HG02623 (cell line): ENCODE results near the gene RAB33B.
A peak's percentile ranks its signal among the peaks of the same experiment; 100 is the strongest.
"Not testable (repeated sequence)": the region's sequence is repeated elsewhere in the genome, so short reads cannot be mapped to it uniquely, and the experiment has no call there.

Experiments
- ATAC-seq: cut with Tn5 transposase; IDR thresholded peaks from one replicate; pipeline ENCODE4 v1.9.1; 2021; ENCODE audit warnings: moderate library complexity; ENCODE audit not compliant: unreplicated experiment

The RAB33B gene

DNA sequence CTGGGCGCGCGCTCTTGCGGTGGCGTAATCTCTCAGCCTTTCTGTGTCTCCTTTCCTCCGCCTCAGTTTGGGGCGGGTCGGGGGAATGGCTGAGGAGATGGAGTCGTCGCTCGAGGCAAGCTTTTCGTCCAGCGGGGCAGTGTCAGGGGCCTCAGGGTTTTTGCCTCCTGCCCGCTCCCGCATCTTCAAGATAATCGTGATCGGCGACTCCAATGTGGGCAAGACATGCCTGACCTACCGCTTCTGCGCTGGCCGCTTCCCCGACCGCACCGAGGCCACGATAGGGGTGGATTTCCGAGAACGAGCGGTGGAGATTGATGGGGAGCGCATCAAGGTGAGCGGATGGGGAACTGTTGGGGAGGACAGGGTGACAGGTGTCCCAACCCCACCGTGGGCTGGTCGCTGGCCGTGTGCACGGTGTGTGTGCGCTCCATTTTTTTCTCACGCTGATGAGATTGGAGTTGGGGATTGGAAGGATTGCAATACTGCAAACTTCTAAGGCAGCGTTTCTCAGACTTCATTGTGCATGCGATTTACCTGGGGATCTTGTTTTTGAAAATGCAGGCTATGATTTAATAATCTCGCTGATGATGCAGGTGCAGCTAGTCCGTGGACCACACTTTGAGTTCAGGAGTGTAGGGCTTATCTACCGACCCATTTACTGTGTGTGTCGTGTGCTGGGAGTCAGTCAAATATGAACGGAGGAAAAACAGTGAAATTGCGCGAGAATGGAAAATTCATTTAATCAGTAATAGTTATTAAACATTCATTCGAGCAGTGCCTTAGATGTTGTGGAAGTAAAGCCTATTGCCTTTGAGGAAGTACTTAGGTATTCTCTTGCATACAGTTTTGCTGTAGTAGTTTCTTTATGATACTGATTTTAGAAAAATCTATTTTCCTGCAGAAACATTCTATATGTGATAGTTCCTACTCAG is at the start of gene RAB33B:
Gene RAB33B (plus strand): TSS at position 11 of the 935 bp plus-strand sequence. CDS start 75 bp downstream, at position 86.
- peak; percentile 0 for ATAC-seq

DNA sequence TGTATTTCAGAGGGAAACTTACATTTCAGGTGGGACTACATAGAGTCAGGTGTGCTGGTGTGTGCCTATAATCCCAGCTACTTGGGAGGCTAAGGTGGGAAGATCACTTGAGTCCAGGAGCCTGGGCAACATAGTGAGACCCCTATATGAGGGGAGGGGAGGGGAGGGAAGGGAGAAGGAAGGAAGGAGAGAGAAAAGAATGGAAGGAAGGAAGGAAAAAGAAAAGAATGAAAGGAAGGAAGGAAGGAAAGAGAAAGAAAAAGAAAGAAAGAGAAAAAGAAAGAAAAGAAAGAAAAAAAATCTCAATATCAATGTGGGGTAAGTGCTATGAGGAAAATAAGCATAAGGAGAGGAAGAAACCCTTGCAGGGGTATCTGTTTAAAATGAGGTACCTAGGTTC is 43.6 kb upstream of the RAB33B start:
- ATAC-seq: no peak

DNA sequence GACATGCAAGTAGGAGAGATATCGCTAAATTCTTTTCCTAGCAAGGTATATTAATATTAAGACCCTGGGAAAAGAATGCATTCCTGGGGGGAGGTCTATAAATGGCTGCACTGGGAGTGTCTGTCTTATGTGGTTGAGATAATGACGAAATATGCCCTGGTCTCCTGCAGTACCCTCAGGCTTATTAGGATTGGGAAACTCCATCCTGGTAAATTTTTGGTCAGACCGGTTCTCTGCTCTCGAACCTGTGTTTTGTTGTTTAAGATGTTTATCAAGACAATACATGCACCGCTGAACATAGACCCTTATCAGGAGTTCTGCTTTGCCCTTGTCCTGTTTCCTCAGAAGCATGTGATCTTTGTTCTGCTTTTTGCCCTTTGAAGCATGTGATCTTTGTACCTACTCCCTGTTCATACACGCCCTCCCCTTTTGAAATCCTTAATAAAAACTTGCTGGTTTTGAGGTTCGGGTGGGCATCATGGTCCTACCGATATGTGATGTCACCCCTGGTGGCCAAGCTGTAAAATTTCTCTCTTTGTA is 39.2 kb upstream of the RAB33B start:
- not testable (repeated sequence) for ATAC-seq

DNA sequence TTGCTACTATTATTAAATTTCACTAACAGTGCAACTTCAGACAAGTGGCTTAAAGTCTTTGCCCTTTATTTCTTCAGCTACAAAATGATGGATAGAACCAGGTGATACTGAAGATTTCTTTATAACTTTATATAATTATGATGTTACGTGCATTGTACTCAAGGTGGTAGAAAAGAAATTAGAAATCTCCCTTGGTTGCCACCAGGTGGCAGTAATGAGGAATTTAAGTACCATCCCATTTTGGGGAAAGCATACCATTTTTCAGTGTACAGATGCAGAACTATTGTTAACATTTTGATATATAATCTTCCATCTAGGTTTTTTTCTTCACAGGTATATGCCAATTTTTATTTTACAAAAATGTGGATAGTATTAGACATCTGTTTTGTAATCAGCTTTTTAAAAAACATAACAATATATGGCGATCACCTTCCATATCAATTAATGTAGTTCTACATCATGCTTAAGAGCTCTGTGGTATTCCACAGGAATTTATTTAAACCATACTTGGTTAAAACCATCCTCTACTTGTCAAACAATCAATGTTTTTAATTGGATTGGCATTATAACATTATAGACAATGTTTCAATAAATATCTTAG is 37.7 kb upstream of the RAB33B start:
- ATAC-seq: no peak

DNA sequence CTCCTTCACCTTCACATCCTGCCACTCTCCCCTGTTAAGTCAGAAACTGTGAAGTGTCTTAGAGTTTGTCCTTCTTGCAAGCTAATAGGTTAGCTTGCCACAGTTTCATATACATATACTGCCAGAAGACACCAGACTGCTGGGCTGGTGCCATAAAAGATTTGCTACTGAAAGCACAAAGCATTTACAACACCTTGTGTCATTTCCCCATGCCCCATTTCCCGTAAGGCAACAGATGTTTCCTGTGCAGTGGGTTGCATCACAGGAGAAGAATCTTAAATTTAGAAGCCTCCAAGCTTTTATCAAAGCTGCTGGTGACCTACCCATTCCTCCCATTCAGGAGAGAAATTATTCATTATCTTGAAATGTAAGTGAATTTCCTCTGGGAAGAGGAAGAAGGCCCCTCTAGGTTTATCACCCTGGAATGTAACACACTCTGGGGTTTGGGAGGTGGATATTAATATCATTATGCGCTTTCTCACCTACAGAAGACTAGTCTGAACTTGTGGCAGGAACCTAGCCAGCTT is 34.5 kb upstream of the RAB33B start:
- peak; percentile 82 for ATAC-seq

DNA sequence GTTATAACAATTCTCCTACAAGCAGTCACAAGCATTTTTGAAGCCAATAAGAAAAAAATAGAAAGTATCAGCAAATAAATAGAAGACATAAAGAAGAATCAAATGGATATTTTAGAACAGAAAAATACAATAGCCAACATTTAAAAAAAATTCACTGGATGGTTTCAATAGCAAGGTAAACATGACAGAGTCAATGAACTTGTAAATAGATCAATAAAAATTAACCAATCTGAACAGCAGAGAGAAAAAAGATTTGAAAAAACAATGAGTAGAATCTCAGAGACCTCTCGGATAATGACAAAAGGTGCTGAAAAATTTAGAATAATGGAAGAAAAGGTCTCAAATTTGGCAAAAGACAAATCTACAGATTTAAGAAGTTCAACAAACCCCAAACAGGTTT is 33.3 kb upstream of the RAB33B start:
- ATAC-seq: no peak

DNA sequence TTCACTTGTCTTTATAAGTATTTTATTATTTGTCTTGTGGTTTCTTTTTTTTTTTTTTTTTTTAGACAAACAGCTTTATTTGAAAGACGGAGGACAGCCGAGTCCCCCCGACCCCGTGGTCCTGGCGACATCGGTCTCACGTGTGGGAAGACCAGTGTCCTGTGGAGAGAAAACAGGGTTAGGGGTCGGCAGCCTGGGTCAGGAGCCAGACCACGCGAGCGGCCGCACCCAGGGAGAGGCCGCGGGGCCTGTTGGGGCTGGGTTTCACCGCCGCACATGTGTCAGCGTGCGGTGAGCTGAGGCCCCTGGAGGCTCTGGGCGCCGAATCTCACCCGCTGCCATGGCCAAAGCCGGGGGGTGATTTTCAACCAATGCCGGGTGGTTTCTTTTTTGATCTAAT is 17.8 kb upstream of the RAB33B start:
- ATAC-seq: no peak

DNA sequence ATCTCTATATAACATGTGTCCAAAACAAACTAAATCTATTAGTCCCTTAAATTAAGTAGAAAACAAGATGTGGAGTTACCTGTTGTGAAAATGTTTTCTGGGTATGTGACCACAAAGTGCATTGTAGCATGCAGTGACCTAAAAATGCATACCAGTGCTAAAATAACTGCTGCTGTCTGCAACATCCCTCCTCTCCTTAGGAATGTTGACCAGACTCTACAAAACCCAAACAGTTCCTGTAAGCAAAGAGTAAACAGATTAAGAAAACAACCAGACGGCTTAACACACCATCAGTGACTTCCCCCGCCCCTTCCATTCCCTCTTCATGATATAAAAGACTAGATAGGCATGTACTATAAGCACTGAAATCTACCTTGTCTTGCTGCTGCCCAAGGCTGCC is 15.8 kb upstream of the RAB33B start:
- no peak for ATAC-seq

DNA sequence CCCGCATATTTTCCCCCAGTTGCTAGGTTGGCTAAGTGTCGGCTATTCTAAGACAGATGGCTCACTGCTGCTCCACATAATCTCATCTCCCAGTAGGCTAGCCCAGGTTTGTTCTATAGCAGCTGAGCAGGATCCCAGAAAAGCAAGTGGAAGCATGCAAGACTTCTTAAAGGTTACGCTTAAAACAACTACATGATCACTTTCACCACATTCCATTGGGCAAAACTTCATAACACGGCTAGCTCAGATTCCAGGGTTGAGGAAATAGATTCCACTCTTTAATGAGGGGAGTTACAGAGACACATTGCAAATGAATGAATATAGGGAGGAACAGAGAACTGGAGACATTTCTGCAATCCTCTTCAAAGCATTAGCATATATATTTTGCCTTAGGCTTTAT is 12.9 kb upstream of the RAB33B start:
- ATAC-seq: no peak

DNA sequence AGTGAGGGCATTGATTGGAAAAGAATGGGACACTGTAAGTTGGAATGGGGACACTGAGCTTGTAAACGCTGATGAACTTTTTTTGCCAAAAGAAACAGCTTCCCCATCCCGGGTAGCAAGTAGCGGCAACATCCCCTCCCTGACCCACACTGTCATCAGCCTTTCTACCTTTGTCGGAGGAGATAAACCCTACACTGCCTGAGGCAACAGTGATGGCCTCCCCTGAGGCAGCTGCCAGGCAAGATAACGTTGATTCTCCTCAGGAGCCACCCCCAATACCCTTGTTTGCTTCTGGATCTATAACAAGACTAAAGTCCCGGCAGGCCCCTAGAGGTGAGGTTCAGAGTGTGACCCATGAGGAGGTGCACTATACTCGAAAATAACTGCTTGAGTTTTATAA is 10.3 kb upstream of the RAB33B start:
- ATAC-seq: no peak

DNA sequence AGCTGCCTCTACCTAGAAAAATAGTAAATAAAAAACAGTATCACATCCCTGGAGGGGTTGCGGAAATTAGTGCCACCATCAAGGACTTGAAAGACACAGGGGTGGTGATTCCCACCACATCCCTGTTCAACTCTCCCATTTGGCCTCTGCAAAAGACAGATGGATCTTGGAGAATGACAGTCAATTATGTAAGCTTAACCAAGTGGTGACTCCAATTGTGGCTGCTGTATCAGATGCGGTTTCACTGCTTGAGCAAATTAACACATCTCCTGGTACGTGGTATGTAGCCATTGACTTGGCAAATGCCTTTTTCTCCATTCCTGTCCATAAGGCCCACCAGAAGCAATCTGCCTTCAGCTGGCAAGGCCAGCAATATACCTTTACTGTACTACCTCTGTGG is 9.0 kb upstream of the RAB33B start:
- ATAC-seq: not testable (repeated sequence)

DNA sequence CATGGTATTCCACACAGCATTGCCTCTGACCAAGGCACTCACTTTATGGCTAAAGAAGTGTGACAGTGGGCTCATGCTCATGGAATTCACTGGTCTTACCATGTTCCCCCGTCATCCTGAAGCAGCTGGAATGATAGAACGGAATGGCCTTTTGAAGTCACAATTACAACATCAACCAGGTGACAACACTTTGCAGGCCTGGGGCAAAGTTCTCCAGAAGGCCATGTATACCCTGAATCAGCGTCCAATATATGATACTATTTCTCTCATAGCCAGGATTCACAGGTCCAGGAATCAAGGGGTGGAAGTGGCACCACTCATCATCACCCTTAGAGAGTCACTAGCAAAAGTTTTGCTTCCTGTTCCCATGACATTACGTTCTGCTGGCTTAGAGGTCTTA is 6.8 kb upstream of the RAB33B start:
- ATAC-seq: not testable (repeated sequence)

DNA sequence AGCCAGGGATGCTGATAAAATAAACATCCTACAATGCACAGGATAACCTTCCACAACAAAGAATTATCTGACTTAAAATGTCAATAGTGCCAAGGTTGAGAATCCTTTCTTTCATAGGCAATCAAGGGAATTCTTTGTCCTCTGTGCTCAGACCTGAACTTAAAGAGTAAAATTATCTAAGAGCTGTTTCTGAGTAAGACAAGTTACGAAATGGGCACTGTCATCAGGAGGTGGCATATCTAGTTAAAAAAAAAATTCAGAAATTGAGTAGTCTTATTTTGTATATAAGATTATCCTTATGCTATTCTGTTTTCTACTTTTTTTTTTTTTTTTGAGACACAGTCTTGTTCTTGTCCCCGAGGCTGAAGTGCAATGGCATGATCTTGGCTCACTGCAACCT is 3.3 kb upstream of the RAB33B start:
- ATAC-seq: no peak

DNA sequence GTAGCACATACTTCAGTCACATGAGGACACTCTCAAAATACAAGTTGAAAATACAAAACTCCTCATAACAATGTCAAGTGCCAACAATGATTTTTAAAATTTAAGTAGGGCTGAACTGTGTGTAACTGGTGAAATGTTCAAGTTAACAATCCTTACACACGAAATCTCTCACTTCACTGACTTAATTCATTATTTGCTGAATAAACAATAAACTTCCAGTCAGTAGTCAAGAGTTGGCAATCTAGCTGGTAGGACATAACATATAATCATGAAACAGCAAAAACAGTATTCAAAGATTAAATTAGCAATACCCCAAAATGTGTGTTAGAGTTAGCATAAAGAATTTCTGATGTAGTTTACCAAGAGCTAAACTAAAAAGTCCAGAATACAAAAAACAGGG is 1.9 kb upstream of the RAB33B start:
- ATAC-seq: no peak

DNA sequence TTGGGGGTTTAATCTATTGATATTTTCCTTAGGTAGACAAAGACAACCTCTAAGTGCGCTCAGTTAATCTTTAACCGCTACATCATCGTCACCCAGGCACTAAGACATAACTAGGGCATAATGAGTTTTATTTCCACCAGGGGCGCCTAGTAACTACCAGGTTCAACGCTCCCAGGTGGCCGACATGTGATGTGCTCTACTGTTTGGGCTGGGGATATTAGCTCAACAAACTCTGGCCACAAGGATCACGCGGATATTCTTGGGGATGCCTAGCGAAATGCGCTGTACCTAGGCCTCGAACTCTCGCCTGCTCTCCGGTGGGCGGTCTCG is 915 bp upstream of the RAB33B start:
- ATAC-seq: peak; percentile 34

DNA sequence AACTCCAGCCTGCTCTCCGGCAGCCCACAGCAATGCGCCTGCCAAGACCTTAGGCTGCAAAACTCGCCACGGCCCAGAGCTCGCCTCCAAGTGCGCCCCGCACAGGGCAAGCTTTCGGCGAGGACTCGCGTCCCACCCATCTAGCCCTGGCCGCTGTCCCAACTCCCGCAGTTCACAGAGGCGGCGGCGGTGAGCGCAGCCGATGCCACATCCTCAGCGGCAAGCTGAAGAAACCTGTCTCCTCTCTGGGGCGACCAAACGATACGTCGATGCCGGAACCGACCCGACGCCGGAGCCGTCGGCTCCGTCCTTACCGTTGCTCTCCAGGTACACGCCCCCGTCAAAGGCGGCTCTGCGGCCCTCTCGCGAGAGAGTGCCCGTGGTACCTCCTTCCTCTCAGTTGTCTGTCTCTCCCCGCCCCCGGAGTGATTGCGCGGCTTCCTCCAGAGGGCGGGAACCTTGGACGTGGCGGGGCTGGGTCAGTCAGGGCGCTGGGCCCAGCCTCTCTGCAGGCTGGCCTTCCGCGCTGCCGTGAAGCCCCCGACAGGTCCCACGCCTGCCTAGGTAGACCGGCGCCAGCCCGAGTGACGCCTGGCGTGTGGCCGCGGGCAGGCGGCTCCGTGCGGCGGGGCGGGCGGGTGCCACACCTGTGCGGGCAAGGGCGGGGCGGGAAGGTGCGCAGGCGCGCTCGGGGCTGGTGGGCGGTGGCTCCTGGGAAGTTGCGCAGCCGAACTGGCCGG is 380 bp upstream of the RAB33B start:
- peak; percentile 88 for ATAC-seq

DNA sequence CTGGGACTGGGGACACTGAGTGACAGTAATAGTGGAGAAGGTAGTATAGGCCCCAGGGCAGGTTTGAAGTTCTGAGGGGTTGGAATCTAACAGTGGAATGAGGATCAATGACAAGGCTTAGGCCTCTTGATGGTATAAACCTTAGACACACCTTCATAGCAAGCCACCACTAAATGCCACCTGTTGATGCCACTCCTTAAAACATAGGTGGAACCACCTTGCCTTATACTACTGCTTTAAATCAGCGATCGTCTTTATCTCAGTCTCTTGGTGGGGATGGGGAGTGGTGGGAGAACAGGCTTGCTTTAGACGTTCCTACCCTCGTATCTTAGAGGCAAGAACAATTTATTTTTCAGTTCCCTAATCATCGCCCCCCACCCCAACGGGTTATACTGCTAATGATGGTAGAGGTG is 1.2 kb downstream of the RAB33B start:
- no peak for ATAC-seq

DNA sequence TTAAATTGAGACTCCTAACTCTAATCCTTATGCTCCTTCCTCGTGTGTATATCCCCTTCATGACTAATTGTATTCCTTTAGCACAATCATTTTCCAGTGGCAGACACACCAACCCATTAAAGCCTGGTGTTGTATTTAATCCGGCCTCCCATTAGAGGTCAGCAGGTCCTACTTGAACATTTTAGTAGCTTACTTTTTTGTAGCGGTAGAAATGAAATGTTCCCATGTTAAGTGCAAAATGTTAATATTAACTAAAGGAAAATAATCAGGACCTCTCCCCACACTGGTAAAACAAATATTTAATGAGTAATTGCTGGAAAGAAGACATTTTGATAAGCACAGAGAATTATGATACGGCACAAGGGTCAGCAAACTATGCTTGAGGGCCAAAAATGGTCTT is 3.4 kb downstream of the RAB33B start:
- ATAC-seq: no peak

DNA sequence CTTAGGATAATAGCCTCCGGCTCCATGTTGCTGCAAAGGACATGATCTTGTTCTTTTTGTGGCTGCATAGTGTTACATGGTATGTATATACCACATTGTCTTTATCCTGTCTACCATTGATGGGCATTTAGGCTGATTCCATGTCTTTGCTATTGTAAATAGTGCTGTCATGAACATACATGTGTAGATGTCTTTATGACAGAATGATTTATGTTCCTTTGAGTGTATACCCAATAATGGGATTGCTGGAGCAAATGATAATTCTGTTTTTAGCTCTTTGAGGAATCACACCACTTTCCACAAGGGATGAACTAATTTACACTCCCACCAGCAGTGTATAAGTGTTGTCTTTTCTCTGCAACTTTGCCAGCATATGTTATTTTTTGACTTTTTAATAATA is 4.6 kb downstream of the RAB33B start:
- ATAC-seq: no peak

DNA sequence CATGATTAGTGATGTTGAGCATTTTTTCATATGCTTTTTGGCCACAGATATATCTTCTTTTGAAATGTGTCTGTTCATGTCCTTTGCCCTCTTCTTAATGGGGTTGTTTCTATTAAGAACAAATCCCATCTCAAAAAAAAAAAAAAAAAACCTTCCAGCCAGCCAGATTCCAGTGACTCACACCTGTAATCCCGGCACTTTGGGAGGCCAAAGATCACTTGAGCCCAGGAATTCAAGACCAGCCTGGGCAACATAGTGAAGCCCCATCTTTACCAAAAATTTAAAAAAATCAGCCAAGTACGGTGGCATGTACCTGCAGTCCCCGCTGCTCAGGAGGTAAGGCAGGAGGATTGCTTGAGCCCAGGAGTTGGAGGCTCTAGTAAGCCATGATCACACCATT is 5.1 kb downstream of the RAB33B start:
- ATAC-seq: no peak

DNA sequence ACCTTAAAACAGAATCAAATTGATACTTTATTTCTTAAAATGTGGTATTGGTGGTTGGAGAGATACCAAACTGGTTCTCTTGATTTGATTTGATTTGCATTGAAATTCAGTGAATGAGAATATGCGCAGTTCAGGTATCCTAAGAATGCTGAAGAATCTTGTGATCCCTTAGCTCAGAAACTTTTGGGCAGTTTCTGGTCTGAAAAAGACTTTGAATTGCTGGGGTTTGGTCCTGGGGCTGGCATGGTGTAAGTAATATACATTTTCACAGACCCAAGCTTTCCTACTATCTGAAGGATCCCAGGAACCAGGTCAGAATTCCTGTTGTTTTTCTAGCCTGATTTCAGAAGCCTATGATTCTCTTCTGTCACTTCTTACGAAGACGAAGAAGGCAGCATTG is 6.6 kb downstream of the RAB33B start:
- no peak for ATAC-seq
